Measurements from ENCODE around the gene ERC1.

ERC1 gene

DNA sequence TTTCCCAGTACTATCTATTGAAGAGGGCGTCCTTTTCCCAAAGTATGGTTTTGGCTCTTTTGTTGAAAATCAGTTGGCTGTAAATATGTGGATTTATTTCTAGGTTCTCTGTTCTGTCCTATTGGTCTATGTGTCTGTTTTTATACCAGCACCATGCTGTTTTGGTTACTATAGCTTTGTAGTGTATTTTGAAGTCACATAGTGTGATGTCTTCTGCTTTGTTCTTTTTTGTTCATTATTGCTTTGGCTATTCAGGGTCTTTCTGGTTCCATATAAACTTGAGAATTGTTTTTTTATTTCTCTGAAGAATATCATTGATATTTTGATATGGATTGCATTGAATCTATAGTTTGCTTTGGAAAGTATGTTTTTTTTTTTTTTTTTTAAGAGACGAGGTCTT lies 67.4 kb downstream of the ERC1 start:
- DNase-seq, result no peak
- no peak for TF ChIP-seq CTCF (IDR thresholded peaks at IDR 0.05; ENCODE audit: low read depth, low read length)
- no peaks in the 10 kb centered on the region for H3K27me3 ChIP-seq (ENCODE audit: insufficient read depth, low read depth, severe bottlenecking)

DNA sequence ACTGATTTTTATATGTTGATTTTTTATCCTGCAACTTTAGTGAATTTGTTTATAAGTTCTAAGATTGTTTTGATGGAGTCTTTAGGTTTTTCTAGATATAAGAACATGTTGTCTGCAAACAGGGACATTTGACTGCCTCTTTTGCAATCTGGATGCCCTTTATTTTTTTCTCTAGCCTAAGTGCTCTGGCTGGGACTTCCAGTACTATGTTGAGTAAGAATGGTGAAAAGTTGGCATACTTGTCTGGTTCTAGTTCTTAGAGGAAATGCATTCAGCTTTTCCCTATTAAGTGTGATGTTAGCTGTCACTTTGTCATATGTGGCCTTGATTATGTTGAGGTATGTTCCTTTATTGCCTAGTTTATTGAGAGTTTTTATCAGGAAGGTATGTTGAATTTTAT lies 68.1 kb downstream of the ERC1 start:
- Histone ChIP-seq H3K27ac (no peak overlapping the region), H3K27me3 (ENCODE audit: insufficient read depth, low read depth, severe bottlenecking) (no peaks in the 10 kb centered on the region), H3K4me3 (ENCODE audit: low read depth, low read length) (no peak overlapping the region), H3K9me3 (ENCODE audit: severe bottlenecking) (peaks cover 10% of the 10 kb centered on the region), H3K36me3 (no peaks in the 10 kb centered on the region)
- no peak for TF ChIP-seq CTCF (IDR thresholded peaks at IDR 0.05; ENCODE audit: low read depth, low read length)
- DNase-seq, result no peak

More for the DNA sequence above, 67.4 kb downstream of the ERC1 start:
- Histone ChIP-seq H3K4me3 (ENCODE audit: low read depth, low read length) (no peak overlapping the region), H3K36me3 (no peaks in the 10 kb centered on the region), H3K27ac (no peak overlapping the region), H3K9me3 (ENCODE audit: severe bottlenecking) (peaks cover 10% of the 10 kb centered on the region)

DNA sequence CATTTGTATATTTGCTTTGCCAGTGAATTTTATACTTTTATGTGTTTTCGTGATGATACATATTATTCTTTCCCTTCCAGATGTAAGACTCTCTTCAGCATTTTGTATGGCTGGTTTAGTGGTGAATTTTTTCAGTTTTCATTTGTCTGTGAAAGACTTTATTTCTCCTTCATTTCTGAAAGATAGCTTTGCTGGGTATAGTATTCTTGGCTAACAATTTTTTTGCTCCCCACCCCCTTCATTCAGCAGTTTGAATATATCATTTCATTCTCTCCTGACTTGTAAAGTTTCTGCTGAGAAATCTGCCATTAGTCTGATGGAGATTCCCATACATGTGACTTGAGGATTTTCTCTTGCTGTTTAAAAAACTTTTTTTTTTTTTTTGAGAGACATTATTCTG lies 72.8 kb downstream of the ERC1 start:
- H3K9me3 ChIP-seq (ENCODE audit: severe bottlenecking), result peaks cover 9% of the 10 kb centered on the region
- no peaks in the 10 kb centered on the region for H3K36me3 ChIP-seq
- no peak for TF ChIP-seq CTCF (IDR thresholded peaks at IDR 0.05; ENCODE audit: low read depth, low read length)
- H3K27me3 ChIP-seq (ENCODE audit: insufficient read depth, low read depth, severe bottlenecking), result no peaks in the 10 kb centered on the region
- no peak for DNase-seq
- no peak overlapping the region for H3K27ac ChIP-seq
- no peak overlapping the region for H3K4me3 ChIP-seq (ENCODE audit: low read depth, low read length)

- no peak overlapping the region for H3K4me3 ChIP-seq (ENCODE audit: low read depth, low read length)
- no peaks in the 10 kb centered on the region for H3K27me3 ChIP-seq (ENCODE audit: insufficient read depth, low read depth, severe bottlenecking)
- H3K36me3 ChIP-seq, result no peaks in the 10 kb centered on the region
- no peak for DNase-seq
- no peak overlapping the region for H3K27ac ChIP-seq
- H3K9me3 ChIP-seq (ENCODE audit: severe bottlenecking), result peaks cover 4% of the 10 kb centered on the region
- TF ChIP-seq CTCF (IDR thresholded peaks at IDR 0.05; ENCODE audit: low read depth, low read length), result no peak
Observed at GRCh38 chr12:1064317-1064716, 73.3 kb downstream of the ERC1 start.

DNA sequence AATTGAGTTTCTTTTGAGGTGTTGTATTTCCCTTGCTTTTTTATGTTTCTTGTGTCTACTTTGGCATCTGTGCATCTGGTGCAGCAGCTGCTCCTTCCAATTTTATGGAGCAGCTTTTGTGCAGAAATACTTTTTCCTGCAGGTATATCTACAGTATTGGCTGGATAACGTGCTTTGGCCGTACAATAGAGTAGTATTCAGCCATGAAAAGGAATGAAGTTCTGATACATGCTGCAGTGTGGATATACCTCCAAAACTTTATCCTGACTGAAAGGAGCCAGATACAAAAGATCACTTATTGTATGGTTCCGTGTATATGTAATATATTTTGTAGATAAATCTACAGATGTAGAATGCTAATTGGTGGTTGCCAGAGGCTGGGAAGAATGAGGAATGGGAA lies 74.6 kb downstream of the ERC1 start:
- H3K27me3 ChIP-seq (ENCODE audit: insufficient read depth, low read depth, severe bottlenecking), result no peaks in the 10 kb centered on the region
- TF ChIP-seq CTCF (IDR thresholded peaks at IDR 0.05; ENCODE audit: low read depth, low read length), result no peak
- H3K9me3 ChIP-seq (ENCODE audit: severe bottlenecking), result peaks cover 3% of the 10 kb centered on the region
- H3K4me3 ChIP-seq (ENCODE audit: low read depth, low read length), result no peak overlapping the region
- DNase-seq, result no peak
- H3K27ac ChIP-seq, result no peak overlapping the region
- no peaks in the 10 kb centered on the region for H3K36me3 ChIP-seq

GRCh38 chr12:1069846-1070245 lies 78.8 kb downstream of the ERC1 start:
- no peaks in the 10 kb centered on the region for H3K27me3 ChIP-seq (ENCODE audit: insufficient read depth, low read depth, severe bottlenecking)
- H3K27ac ChIP-seq, result no peak overlapping the region
- no peaks in the 10 kb centered on the region for H3K36me3 ChIP-seq
- DNase-seq, result no peak
- TF ChIP-seq CTCF (IDR thresholded peaks at IDR 0.05; ENCODE audit: low read depth, low read length), result no peak
- H3K4me3 ChIP-seq (ENCODE audit: low read depth, low read length), result no peak overlapping the region
- H3K9me3 ChIP-seq (ENCODE audit: severe bottlenecking), result no peaks in the 10 kb centered on the region

Data from WERI-Rb-1 (cell line).